H1 (cell line): ENCODE measurements around the gene PRDM10. TPM values are rescaled to one million over a fixed set of nuclear protein-coding genes. Genes with fewer than 3 reads are reported as not detected.

Experiments
- CHD7 ChIP-seq: fragments of 300-600 bp; sonication (generic); IDR thresholded peaks from 2 replicates; pipeline ENCODE4 v1.7.1; 2012; ENCODE audit warnings: low read length, moderate library complexity, mild to moderate bottlenecking, inconsistent platforms; ENCODE audit not compliant: insufficient replicate concordance
- RAD21 ChIP-seq, 2 experiments: IDR thresholded peaks in 1 of 2; conservative IDR thresholded peaks in 1 of 2; 2 replicates each; pipeline ENCODE4 v1.6.1; 2011; ENCODE audit warnings: low read depth in 2 of 2, low read length in 2 of 2, improper control_type of control experiment in 1 of 2, inconsistent platforms in 1 of 2, mild to moderate bottlenecking in 1 of 2, moderate library complexity in 1 of 2
- RFX5 ChIP-seq: IDR thresholded peaks from 2 replicates; pipeline ENCODE4 v1.6.1; 2011; ENCODE audit warnings: low read depth, low read length, improper control_type of control experiment, borderline replicate concordance
- SP1 ChIP-seq: IDR thresholded peaks from 2 replicates; pipeline ENCODE4 v1.6.1; 2011; ENCODE audit warnings: low read depth, low read length
- polyA plus RNA-seq, 7 experiments: library from polyadenylated mRNA; depleted of rRNA in 3 of 7; stranded (reverse) in 5 of 7; unstranded in 2 of 7; fragments of >200 nt in 5 of 7; fragments of 200-250 nt in 2 of 7; gene quantifications; 1 replicate in 5 of 7; 2 replicates in 1 of 7; 4 replicates in 1 of 7; pipeline versions ENCODE4 v1.2.1 to v1.2.3, GENCODE V29; 2011 to 2013; ENCODE audit warnings: missing spikeins in 2 of 7, mixed read lengths in 2 of 7
- total RNA-seq: library from RNA; stranded (reverse); fragmentation: NEBNext Ultra II Directional; extraction: Animal tissue kit (Norgen Biotek cat#: 25700); gene quantifications from 2 replicates; pipeline ENCODE4 v1.2.1, GENCODE V29; 2021

PRDM10 gene
- total and polyA plus RNA-seq, 2 of the 8 experiments (the other 6 are each of a cell fraction or from before 2014, with no cell fraction given): 15.5 to 19.2 TPM

- TF ChIP-seq RAD21 (IDR thresholded peaks at IDR 0.05 in 1 of 2, conservative IDR thresholded peaks at IDR 0.05 in 1 of 2; ENCODE audit: low read depth in 2 of 2, low read length in 2 of 2) (no peak), CHD7 (no peak), SP1 (no peak), RFX5 (no peak)
- TF ChIP-seq, all 59 proteins: peak for 0
These were observed 27.1 kb downstream of the PRDM10 start (continued) for GRCh38 chr11:129975543-129975942.
